HepG2 (cell line): ENCODE measurements around the gene PAQR6. TPM values are rescaled to one million over a fixed set of nuclear protein-coding genes. Genes with fewer than 3 reads are reported as not detected.

ENCODE experiments used
- ATF1 ChIP-seq: IDR thresholded peaks from 2 replicates; pipeline ENCODE4 v1.6.1; 2016; ENCODE audit warnings: mild to moderate bottlenecking, control low read depth
- FOXC1 ChIP-seq: sonication (generic); formaldehyde crosslinking; IDR thresholded peaks from 2 replicates; pipeline ENCODE4 v1.8.0; 2022; ENCODE audit warnings: mild to moderate bottlenecking, missing genetic modification reagents, borderline replicate concordance
- HMGXB4 ChIP-seq, 2 experiments: sonication (generic) in 1 of 2; formaldehyde crosslinking in 1 of 2; IDR thresholded peaks; 2 replicates each; pipeline versions ENCODE4 v1.4.0 to v1.6.1; 2018 to 2020; ENCODE audit warnings: missing genetic modification reagents in 2 of 2, borderline replicate concordance in 1 of 2, low read depth in 1 of 2, mild to moderate bottlenecking in 1 of 2, missing biosample characterization in 1 of 2
- MYNN ChIP-seq: sonication (generic); formaldehyde crosslinking; IDR thresholded peaks from 2 replicates; pipeline ENCODE4 v1.4.0; 2020; ENCODE audit warnings: mild to moderate bottlenecking, low read depth, missing genetic modification reagents
- MZF1 ChIP-seq: sonication (generic); formaldehyde crosslinking; IDR thresholded peaks from 2 replicates; pipeline ENCODE4 v1.8.1; 2023; ENCODE audit warnings: mild to moderate bottlenecking, missing genetic modification reagents, borderline replicate concordance
- SNAPC5 ChIP-seq: sonication (generic); formaldehyde crosslinking; IDR thresholded peaks from 2 replicates; pipeline ENCODE4 v1.8.1; 2023; ENCODE audit warnings: mild to moderate bottlenecking, missing genetic modification reagents, borderline replicate concordance
- SP140L ChIP-seq: sonication (generic); formaldehyde crosslinking; IDR thresholded peaks from 2 replicates; pipeline ENCODE4 v1.4.0; 2020; ENCODE audit warnings: missing genetic modification reagents, borderline replicate concordance
- ZFP82 ChIP-seq: sonication (generic); formaldehyde crosslinking; IDR thresholded peaks from 2 replicates; pipeline ENCODE4 v1.5.1; 2020; ENCODE audit warnings: mild to moderate bottlenecking, missing genetic modification reagents, borderline replicate concordance
- ZHX2 ChIP-seq, 2 experiments: sonication (generic) in 1 of 2; formaldehyde crosslinking in 1 of 2; IDR thresholded peaks; 2 replicates each; pipeline versions ENCODE4 v1.6.1 to v1.9.0; 2014 to 2022; ENCODE audit warnings: antibody characterized with exemption in 1 of 2, borderline replicate concordance in 1 of 2, inconsistent platforms in 1 of 2, low read depth in 1 of 2, missing genetic modification reagents in 1 of 2
- ZIK1 ChIP-seq: sonication (generic); formaldehyde crosslinking; IDR thresholded peaks from 2 replicates; pipeline ENCODE4 v1.5.0; 2020; ENCODE audit warnings: mild to moderate bottlenecking, low read depth, missing genetic modification reagents, borderline replicate concordance
- ZNF12 ChIP-seq: sonication (generic); formaldehyde crosslinking; IDR thresholded peaks from 2 replicates; pipeline ENCODE4 v1.5.0; 2020; ENCODE audit warnings: missing genetic modification reagents
- ZNF468 ChIP-seq: sonication (generic); formaldehyde crosslinking; IDR thresholded peaks from 2 replicates; pipeline ENCODE4 v1.8.0; 2022; ENCODE audit warnings: mild to moderate bottlenecking, moderate library complexity, missing genetic modification reagents
- ZNF546 ChIP-seq: sonication (generic); formaldehyde crosslinking; conservative IDR thresholded peaks from 2 replicates; pipeline ENCODE4 v1.8.1; 2023; ENCODE audit warnings: mild to moderate bottlenecking, missing genetic modification reagents
- ZNF572 ChIP-seq: sonication (generic); formaldehyde crosslinking; IDR thresholded peaks from 2 replicates; pipeline ENCODE4 v1.5.1; 2020; ENCODE audit warnings: mild to moderate bottlenecking, missing genetic modification reagents
- polyA plus RNA-seq, 8 experiments: library from polyadenylated mRNA; depleted of rRNA in 3 of 8; stranded (reverse) in 7 of 8; unstranded in 1 of 8; fragments of >200 nt; fragmentation: Illumina TruSeq in 4 of 8; extraction: Trizol in 4 of 8; gene quantifications; 2 replicates each; pipeline versions ENCODE4 v1.2.1 to v1.2.3, GENCODE V29; 2011 to 2016; ENCODE audit warnings: low read depth in 4 of 8, missing spikeins in 1 of 8, mixed read lengths in 1 of 8; ENCODE audit not compliant: insufficient read depth in 1 of 8
- total RNA-seq, 5 experiments: library from RNA; depleted of rRNA; stranded (reverse); fragments of >200 nt; fragmentation: Illumina TruSeq; extraction: Trizol; gene quantifications; 2 replicates each; pipeline ENCODE4 v1.2.3, GENCODE V29; 2016; ENCODE audit warnings: low read depth in 1 of 5
- TF ChIP-seq, protein P1 (sequence below): sonication (generic); formaldehyde crosslinking; IDR thresholded peaks from 2 replicates; pipeline ENCODE4 v1.4.0; 2020; ENCODE audit warnings: missing genetic modification reagents
- TF ChIP-seq, protein P2 (sequence below): IDR thresholded peaks from 2 replicates; pipeline ENCODE4 v1.6.1; 2016; ENCODE audit warnings: low read depth

PAQR6 gene
- total and polyA plus RNA-seq, 2 of the 13 experiments (the other 11 are each of a cell fraction or from before 2014, with no cell fraction given): 0.82 to 1.4 TPM

DNA sequence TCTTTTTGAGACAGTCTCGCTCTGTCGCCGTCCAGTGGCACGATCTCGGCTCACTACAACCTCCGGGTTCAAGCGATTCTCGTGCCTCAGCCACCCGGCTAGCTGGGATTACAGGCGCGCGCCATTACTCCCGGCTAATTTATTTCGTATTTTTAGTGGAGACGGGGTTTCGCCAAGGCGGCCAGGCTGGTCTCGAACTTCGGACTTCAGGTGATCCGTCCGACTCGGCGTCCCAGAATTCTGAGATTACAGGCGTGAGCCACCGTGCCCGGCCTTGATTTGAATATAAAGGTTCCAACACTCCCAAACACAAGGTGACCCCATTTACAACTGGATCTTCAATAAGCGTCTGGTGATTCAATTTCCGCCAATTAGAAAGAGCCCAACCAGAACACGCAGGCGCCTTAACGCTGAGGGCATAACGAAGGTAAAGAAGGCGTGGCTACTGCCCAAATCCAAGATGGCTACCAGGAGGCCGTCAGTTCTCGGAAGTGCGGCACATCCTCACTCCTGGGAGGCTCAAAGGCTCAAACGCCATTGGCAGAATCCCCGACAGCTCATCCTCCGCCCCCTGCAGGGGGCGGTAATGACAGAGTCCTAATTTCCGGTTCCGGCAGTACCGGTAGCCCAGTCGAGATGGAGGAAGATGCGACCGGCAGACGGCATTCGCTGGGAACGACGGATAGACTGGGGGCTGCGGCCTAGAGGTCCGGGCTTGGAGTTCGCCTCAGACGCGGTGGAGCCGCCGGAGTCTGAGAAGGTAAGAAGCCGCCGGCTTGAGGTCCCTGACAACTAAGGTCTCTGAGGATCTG, 54.2 kb downstream of the PAQR6 start, which contains the start of gene SLC25A44 (continued):
- TF ChIP-seq ZHX2 (IDR thresholded peaks at IDR 0.05; ENCODE audit: low read depth): peak; percentile 94
- TF ChIP-seq ZHX2 (CRISPR knock-in tag; IDR thresholded peaks at IDR 0.05; ENCODE audit: borderline replicate concordance): no peak
- TF ChIP-seq, protein P1, sequence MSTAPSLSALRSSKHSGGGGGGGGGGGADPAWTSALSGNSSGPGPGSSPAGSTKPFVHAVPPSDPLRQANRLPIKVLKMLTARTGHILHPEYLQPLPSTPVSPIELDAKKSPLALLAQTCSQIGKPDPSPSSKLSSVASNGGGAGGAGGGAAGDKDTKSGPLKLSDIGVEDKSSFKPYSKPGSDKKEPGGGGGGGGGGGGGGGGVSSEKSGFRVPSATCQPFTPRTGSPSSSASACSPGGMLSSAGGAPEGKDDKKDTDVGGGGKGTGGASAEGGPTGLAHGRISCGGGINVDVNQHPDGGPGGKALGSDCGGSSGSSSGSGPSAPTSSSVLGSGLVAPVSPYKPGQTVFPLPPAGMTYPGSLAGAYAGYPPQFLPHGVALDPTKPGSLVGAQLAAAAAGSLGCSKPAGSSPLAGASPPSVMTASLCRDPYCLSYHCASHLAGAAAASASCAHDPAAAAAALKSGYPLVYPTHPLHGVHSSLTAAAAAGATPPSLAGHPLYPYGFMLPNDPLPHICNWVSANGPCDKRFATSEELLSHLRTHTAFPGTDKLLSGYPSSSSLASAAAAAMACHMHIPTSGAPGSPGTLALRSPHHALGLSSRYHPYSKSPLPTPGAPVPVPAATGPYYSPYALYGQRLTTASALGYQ (CRISPR knock-in tag): peak; percentile 17; the same call in 1 of the 2 replicates
- TF ChIP-seq SP140L (CRISPR knock-in tag): no peak
- TF ChIP-seq MYNN (CRISPR knock-in tag): no peak
- TF ChIP-seq ZNF572 (CRISPR knock-in tag): no peak
- no peak for TF ChIP-seq ZNF546 (CRISPR knock-in tag)
- TF ChIP-seq ZFP82 (CRISPR knock-in tag): no peak
- TF ChIP-seq FOXC1: no peak
- no peak for TF ChIP-seq ZNF468
- TF ChIP-seq ZIK1 (CRISPR knock-in tag): no peak
- TF ChIP-seq, protein P2, sequence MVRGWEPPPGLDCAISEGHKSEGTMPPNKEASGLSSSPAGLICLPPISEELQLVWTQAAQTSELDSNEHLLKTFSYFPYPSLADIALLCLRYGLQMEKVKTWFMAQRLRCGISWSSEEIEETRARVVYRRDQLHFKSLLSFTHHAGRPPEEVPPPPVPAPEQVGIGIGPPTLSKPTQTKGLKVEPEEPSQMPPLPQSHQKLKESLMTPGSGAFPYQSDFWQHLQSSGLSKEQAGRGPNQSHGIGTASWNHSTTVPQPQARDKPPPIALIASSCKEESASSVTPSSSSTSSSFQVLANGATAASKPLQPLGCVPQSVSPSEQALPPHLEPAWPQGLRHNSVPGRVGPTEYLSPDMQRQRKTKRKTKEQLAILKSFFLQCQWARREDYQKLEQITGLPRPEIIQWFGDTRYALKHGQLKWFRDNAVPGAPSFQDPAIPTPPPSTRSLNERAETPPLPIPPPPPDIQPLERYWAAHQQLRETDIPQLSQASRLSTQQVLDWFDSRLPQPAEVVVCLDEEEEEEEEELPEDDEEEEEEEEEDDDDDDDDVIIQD: peak; percentile 55; the same call in 1 of the 2 replicates
- TF ChIP-seq SNAPC5 (CRISPR knock-in tag): no peak
- TF ChIP-seq ATF1: peak; percentile 85
- TF ChIP-seq ZNF12: no peak
- TF ChIP-seq HMGXB4 (CRISPR knock-in tag; IDR thresholded peaks at IDR 0.05; ENCODE audit: borderline replicate concordance in 1 of 2, low read depth in 1 of 2): peak in 1 of 2 experiments; percentile 39; a peak in 1 of 4 replicates
- no peak for TF ChIP-seq MZF1 (CRISPR knock-in tag)
